Measurements from ENCODE around the gene AGPAT1. TPM values are rescaled to one million over a fixed set of nuclear protein-coding genes. Genes with fewer than 3 reads are reported as not detected.
"Not testable (repeated sequence)": the region's sequence is repeated elsewhere in the genome, so short reads cannot be mapped to it uniquely, and the experiment has no call there.

AGPAT1 gene
- total RNA-seq, 3 donors from 2014 or later: 49.0 to 60.1 (median 56.2) TPM

DNA sequence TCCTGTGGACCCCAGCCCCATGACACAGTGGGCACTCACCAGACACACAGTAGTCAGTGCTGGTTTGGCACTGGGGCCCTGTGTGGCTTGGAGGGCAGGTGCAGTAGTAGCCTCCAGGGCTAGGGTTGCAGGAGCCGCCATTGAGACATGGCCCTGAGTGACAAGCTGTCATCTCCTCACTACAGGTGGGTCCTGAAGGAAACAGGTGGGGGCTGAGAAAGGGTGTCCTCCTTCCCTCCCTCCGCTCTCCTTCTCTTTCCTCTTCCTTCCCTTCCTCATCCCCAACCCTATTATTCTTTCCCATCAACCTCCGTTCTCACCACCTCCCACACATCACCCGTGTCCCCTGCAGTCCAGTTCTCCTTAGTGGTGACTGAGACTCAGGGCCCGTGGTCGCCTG is 37.8 kb upstream of the AGPAT1 start:
- intact Hi-C loops (cut with DNase I, micrococcal nuclease): no loop called here
- TF ChIP-seq, protein P1, sequence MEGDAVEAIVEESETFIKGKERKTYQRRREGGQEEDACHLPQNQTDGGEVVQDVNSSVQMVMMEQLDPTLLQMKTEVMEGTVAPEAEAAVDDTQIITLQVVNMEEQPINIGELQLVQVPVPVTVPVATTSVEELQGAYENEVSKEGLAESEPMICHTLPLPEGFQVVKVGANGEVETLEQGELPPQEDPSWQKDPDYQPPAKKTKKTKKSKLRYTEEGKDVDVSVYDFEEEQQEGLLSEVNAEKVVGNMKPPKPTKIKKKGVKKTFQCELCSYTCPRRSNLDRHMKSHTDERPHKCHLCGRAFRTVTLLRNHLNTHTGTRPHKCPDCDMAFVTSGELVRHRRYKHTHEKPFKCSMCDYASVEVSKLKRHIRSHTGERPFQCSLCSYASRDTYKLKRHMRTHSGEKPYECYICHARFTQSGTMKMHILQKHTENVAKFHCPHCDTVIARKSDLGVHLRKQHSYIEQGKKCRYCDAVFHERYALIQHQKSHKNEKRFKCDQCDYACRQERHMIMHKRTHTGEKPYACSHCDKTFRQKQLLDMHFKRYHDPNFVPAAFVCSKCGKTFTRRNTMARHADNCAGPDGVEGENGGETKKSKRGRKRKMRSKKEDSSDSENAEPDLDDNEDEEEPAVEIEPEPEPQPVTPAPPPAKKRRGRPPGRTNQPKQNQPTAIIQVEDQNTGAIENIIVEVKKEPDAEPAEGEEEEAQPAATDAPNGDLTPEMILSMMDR (IDR thresholded peaks at IDR 0.05): no peak
- H3K36me3 ChIP-seq (ENCODE audit: low read depth): no peaks in the 10 kb centered on the region
- H3K4me1 ChIP-seq (ENCODE audit: low read depth): no peaks in the 10 kb centered on the region
- no peaks in the 10 kb centered on the region for H3K9me3 ChIP-seq
- no peak overlapping the region for H3K4me3 ChIP-seq
- no peak for DNase-seq
- no peak for ATAC-seq

DNA sequence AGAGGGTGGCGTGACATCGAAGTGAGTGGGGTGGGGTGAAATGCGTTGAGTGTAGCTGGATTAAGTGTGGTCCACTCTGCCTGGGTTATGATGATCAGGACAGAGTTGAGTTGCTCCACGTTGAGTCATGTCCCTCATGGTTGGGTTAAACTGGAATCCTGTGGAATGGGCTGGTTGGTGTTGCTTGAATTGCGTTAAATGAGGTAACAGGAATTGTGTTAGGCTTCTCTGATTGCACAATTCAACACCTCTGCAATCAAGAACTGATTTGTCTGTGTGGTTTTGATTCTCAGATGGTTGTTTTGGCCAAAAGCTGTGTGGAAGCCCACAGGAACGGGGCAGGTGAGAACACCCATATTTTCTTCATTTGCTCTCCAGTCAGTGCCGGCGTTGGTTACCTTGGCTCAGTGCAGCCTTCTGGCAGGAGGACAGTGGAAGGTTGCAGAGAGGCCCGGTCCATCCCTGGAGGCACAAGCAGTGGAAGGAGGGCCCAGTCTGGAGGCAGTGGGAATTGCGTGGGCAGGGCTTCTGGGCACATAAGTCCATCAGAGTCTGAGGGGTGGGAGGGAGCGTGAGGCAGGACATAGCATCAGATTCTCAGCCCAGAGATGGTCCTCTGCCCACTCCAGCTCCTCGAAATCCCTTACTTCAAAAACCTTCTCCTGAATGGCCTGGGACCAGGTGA is 36.3 kb upstream of the AGPAT1 start:
- Histone ChIP-seq H3K9me3 (no peaks in the 10 kb centered on the region), H3K36me3 (ENCODE audit: low read depth) (no peaks in the 10 kb centered on the region), H3K4me3 (no peak overlapping the region), H3K4me1 (ENCODE audit: low read depth) (no peaks in the 10 kb centered on the region)
- DNase-seq (no peak), ATAC-seq (no peak)
- intact Hi-C loops (cut with DNase I, micrococcal nuclease): no loop called here
- TF ChIP-seq, protein P1 (IDR thresholded peaks at IDR 0.05): no peak

DNA sequence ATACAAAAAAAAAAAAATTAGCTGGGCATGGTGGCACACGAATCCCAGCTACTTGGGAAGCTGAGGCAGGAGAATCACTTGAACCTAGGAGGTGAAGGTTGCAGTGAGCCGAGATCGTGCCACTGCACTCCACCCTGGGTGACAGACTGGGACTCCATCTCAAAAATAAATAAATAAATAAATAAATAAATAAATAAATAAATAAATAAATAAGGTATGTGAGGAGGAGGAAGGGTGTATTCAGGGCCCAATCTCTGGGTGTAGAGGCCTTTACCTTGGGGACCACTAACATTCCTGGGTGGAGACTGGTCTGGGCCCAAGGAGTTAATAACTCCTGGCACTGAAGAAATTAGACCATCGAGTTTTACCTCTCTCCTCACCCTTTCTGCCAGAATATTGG is 35.5 kb upstream of the AGPAT1 start:
- DNase-seq; ATAC-seq; H3K4me3 ChIP-seq; intact Hi-C loops (cut with DNase I, micrococcal nuclease); H3K4me1 ChIP-seq (ENCODE audit: low read depth); H3K36me3 ChIP-seq (ENCODE audit: low read depth); H3K9me3 ChIP-seq: not testable (repeated sequence)

DNA sequence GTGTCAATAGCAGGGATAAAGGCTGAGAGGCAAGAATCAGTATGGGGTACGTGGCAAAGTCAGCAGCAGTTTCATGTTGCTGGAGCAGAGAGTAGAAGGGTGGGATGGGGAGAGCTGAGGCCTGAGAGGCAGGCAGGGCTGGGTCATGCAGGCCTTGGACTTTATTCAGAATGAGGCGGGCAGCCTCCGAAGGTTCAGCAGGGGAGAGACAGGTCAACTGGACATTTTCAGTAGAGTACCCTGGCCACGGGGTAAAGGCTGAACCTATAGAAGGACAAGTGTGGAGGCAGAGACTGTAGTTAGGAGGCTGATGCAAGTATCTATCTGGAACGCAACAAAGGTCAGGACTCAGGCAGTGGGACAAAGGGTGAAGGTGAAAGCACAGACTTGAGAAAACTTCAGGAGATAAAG is 34.3 kb upstream of the AGPAT1 start:
- TF ChIP-seq, protein P1 (IDR thresholded peaks at IDR 0.05): no peak
- no peaks in the 10 kb centered on the region for H3K36me3 ChIP-seq (ENCODE audit: low read depth)
- no peaks in the 10 kb centered on the region for H3K9me3 ChIP-seq
- no peak for ATAC-seq
- no peak for DNase-seq
- no peaks in the 10 kb centered on the region for H3K4me1 ChIP-seq (ENCODE audit: low read depth)
- H3K4me3 ChIP-seq: no peak overlapping the region
- intact Hi-C loops (cut with DNase I, micrococcal nuclease): no loop called here

DNA sequence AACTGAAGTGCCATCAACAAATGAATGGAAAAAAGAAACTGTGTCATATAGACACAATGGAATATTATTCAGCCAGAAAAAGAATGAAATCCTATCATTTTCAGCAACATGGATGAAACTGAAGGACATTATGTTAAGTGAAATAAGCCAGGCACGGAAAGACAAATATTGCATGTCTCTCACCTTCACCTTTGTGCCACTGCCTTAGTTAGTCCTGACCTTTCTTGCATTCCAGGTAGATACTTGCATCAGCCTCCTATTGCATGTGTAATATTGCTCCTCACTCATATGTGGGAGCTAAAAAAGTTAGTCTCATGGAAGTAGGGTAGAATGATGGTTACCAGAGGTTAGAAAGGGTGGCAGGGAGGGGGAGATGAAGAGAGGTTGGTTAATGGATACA is 33.1 kb upstream of the AGPAT1 start:
- DNase-seq (no peak), ATAC-seq (no peak)
- intact Hi-C loops (cut with DNase I, micrococcal nuclease): no loop called here
- TF ChIP-seq, protein P1 (IDR thresholded peaks at IDR 0.05): no peak
- Histone ChIP-seq H3K4me3 (no peak overlapping the region), H3K4me1 (ENCODE audit: low read depth) (no peaks in the 10 kb centered on the region), H3K36me3 (ENCODE audit: low read depth) (no peaks in the 10 kb centered on the region), H3K9me3 (no peaks in the 10 kb centered on the region)

DNA sequence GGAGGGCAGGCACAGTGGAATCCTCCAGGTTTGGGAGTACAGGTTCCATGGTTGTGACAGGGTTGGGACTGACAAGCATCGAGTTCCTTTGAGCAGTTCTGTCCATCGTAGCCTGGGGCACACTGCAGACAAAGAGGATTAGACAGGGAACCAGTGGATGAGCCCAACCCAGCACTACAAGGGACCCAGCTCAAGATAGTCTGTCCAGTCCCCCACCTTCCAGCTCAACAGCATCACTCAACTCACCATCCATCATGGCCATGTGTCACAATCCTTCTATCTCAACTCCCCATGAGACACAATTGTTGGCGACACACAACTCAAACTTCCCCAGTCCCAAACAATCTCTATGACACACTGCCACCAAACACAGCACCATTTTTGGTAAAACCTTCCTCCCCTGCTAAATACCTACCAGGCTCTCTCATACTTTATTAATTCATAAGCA is 28.4 kb upstream of the AGPAT1 start:
- Histone ChIP-seq H3K4me3 (no peak overlapping the region), H3K9me3 (no peaks in the 10 kb centered on the region), H3K4me1 (ENCODE audit: low read depth) (no peaks in the 10 kb centered on the region), H3K36me3 (ENCODE audit: low read depth) (no peaks in the 10 kb centered on the region)
- intact Hi-C loops (cut with DNase I, micrococcal nuclease): no loop called here
- TF ChIP-seq, protein P1 (IDR thresholded peaks at IDR 0.05): no peak
- no peak for ATAC-seq
- no peak for DNase-seq

Data from mucosa of descending colon (tissue), 3 donors.